GM19328 (cell line): Measurements from ENCODE around the gene IQCF6.
"Not testable (repeated sequence)": the region's sequence is repeated elsewhere in the genome, so short reads cannot be mapped to it uniquely, and the experiment has no call there.

Experiments used
- ATAC-seq: cut with Tn5 transposase; IDR thresholded peaks from one replicate; pipeline ENCODE4 v1.9.1; 2021; ENCODE audit warnings: mild to moderate bottlenecking, moderate library complexity; ENCODE audit not compliant: unreplicated experiment

IQCF6 gene

DNA sequence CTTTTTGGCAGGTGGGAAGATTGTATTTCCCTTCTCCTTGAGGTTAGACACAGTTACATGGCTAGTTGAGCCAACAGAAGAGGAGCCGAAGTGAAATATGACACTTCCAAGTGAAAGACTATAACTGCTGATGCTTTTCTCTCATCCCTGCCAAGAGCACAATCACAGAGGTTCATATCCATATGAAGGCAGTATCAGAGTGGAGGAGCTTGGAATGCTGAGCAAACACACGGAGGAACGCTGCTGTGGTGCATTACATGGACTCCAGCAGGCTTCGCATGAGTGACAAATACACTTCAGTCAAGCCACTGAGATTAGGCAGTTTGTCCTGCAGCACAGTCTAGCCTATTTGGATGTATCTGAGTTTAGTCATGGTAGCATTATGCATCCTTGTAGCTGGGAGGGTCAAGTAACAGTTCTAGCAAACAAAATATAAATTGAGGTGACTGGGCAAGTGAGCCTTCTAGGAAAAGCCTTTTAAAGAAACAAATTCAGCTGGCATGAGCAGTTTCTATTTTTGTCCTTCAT lies 5.4 kb downstream of the IQCF6 start:
- no peak for ATAC-seq

DNA sequence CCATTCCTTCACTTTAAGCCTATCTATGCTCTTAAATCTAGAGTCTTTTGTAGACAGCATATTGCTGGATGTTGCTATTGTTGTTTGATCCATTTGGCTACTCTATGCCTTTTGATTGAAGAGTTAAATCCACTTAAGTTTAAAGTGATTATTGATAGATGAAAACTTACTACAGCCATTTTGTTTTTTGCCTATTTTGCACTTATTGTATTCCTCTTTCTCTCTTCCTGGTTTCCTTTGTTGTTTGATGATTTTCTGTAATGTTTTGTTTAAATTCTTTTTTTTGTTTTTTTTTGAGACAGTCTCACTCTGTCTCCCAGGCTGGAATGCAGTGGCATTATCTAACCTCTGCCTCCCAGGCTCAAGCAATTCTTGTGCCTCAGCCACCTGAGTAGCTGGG lies 19.8 kb downstream of the IQCF6 start:
- ATAC-seq = no peak

DNA sequence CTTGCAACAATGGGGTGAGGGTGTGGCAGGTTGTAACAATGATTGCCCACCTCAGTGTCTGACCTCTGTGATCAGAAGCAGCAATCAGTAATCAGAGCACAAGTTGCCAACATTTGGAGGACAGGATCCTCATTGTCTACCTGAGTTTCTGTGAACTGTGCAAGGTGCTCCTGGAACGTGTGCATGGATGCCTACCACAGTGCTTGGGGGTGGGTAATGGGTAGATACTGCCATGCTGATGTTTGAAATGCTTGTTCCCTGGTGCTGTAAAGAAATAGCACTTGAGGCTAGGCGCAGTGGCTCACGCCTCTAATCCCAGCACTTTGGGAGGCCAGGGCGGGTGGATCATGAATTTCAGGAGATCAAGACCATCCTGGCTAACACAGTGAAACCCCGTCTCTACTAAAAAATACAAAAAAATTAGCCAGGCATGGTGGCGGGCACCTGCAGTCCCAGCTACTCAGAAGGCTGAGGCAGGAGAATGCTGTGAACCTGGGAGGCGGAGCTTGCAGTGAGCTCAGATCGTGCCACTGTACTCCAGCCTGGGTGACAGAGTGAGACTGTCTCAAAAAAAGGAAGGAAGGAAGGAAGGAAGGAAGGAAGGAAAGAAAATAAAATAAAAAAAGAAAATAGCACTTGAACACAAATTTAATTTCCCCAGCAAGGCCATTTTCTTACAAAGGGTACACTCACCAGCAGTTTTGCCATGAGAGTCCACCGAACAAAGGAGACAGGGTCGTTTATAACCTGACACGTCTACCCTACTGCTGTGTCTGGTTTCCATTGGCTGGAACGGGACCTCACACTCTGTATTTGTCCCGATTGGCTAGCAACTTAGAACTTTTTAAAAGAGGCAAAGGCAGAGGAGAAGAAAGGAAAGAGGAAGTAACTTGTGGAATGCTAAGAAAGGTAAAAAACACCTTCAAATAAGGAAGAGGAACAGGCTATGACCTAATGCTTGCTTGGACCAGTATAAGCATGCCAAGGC lies 25.0 kb downstream of the IQCF6 start:
- ATAC-seq = not testable (repeated sequence)

DNA sequence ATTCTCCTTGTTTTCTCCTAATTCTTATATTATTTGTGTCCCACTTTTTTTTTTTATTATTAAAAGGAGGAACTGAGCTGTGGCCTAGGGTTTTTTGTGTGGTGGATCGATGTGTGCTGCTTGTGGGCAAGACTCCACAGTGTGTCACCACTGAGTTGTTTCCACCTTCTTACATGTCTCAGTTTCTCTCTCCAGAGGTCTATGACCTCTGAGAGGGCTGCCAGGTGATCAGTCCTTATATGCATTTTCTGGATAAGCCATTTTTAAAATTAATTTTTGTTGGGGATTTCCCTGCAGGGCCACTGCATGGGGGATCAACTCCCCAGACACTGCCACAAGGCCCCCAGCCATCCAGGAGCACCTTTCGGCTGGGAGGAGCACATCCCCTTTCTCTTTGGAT lies 27.8 kb downstream of the IQCF6 start:
- ATAC-seq = no peak

DNA sequence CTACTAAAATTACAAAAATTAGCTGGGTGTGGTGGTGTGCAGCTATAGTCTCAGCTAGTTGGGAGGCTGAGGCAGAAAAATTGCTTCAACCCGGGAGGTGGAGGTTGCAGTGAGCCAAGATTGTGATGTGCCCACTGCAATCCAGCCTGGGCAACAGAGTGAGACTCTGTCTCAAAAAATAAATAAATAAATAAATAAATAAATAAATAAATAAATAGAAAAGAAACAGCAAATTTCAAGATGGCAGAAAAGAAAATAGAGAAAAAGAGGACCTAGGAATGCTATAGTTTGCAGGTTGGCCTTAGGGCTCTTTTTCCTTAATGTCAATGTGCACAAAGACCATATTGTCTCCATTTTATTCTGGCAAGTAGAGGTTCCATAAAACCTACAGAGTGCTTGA lies 28.2 kb downstream of the IQCF6 start:
- no peak for ATAC-seq

DNA sequence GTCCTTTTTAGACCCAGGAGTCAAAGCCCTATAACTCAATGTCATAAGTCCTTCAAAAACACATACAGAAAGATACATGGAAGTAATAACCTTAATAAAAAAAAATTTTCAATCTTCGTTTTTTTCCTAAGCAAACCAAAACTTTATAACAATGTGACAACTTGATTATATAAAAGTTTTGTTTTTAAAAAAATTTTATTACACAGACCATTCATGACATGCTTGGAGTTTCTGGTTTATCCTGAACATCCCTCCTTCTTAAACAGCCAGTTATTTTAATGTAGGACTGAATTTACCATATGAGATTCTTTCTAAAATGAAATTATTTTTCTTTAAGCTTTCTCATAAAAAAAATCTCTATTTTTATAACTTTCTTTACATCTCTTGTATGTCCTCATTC lies 30.7 kb downstream of the IQCF6 start:
- no peak for ATAC-seq

DNA sequence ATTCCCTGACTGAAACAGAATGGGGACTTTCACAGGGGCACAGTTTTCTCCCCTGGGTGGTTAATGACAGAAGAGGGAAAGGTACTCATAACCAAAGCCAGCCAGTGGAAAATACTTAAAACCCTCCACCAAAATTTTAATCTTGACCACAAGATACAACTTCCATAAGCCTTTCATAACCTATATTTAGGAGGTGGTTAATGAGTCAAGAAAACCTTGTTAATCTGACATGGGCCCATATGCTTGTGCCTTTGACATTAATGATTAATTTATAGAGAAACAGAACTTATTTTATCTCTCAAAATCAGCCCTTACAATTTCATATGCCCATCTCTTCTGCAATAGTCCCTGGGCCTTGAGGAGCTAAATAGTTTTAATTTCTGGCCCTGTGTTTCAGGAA lies 31.2 kb downstream of the IQCF6 start:
- ATAC-seq = no peak

DNA sequence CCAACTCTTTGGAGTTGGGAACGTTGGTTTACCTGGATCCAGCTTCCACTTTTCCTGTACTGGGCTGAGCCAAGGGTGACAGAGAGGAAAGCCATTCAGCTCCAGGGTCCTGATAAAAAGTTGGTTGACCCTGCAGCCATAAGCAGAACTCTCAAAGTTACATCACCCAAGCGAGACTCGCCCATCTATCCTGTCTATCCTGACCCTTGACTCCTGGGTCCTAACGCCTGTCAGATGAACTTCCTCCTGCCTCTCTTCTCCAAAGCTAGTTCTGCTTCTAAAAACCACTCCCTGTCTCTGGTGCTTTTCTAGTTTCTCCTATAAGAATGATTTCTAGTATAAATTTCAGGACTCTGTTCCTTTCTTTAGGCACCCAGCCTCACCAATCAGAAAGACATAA lies 36.1 kb downstream of the IQCF6 start:
- not testable (repeated sequence) for ATAC-seq

DNA sequence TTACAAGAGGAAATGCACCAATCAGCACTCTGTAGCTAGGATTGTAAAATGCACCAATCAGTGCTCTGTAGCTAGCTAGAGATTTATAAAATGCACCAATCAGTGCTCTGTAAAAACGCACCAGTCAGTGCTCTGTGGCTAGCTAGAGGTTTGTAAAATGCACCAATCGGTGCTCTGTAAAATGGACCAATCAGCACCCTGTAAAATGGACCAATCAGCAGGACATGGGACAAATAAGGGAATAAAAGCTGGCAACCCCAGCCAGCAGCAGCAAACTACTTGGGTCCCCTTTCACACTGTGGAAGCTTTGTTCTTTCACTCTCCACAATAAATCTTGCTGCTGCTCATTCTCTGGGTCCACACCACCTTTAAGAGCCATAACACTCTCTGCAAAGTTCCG lies 36.7 kb downstream of the IQCF6 start:
- ATAC-seq = not testable (repeated sequence)

DNA sequence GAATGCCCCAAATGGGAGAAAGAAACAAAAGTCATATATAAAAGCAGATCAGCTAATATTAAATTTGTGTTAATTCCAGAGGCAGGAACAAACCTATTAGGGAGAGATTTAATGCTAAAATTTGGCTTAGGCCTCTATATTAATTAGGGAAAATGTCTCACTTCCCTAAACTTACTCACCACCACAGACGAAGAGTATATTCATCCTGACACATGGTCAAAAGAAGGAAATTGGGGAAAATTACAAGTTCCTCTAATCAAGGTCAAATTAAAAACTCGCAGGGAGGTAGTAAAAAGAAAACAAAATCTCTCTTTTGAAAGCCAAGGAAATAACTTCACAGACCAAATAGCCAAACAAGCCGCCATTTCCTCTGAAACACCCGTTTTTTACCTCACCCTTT lies 39.9 kb downstream of the IQCF6 start:
- ATAC-seq = no peak

DNA sequence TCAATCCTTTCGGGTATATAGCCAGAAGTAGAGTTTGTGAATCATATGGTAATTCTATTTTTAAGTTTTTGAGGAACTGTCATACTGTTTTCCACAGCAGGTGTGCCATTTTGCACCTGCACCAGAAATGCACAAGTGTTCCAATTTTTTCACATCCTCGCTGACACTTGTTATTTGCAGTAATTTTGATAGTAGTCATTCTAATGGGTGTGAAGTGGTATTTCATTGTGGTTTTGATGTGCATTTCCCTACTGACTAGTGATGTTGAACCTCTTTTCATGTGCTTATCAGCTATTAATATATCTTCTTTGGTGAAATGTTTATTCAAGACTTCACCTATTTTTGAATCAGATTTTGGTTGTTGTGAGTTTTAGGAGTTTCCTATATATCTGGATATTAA lies 43.1 kb downstream of the IQCF6 start:
- ATAC-seq = no peak

DNA sequence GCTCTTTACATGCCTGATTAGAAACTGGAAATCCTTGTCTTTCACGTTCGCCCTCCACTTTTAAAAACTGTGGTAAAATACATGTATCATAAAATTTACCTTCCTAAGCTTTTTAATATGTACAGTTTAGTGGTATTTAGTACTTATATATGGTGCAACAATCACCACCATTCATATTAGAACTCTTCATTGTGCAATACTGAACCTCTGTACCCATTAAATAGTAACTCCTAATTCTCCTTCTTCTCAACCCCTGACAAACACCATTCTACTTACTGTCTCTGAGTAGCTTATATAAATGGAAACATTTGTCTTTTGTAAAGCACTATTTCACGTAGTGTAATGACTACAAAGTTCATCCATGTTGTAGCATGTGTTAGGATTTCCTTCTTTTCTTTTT lies 44.0 kb downstream of the IQCF6 start:
- ATAC-seq = no peak

DNA sequence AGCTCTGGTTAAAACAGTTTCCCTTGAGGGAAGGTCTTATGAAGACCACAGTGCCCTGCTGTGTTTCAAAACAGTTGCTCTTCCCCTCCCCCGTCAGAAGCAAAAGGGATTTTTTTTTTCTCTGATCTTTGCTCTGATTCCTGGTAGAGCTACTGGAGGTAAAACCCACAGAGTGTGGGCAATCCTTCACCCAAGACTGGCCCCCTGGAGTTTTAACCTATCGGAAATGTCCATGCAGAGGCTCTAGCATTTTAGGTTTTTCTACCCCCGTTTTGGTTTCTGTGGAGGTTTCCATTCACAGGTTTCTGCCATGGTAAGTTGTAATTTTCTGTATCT lies 44.5 kb downstream of the IQCF6 start:
- ATAC-seq = no peak

DNA sequence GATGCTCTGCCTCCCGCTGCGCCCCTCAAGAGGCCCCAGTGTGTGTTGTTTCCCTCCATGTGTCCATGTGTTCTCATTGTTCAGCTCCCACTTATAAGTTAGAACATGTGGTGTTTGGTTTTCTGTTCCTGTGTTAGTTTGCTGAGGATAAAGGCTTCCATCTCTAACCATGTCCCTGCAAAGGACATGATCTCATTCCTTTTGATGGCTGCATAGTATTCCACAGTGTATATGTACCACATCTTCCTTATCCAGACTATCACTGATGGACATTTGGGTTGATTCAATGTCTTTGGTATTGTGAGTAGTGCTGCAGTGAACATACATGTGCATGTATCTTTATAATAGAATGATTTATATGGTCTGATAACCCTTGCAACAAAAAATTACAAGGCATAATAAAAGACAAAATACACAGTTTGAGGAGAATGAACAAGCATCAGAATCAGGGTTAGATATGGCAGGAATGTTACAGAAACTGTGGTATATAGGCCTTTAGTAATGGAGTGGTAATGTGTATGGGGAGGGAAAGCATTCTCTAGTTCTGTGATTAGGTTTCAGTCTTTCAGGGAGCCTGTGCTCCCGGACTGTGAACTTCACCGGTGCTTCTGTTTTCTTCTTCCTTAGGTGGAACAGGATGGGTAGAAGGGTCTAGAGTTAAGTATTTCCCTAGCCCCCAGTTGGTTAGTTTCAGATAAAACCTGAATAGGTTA lies 45.0 kb downstream of the IQCF6 start:
- ATAC-seq = no peak

DNA sequence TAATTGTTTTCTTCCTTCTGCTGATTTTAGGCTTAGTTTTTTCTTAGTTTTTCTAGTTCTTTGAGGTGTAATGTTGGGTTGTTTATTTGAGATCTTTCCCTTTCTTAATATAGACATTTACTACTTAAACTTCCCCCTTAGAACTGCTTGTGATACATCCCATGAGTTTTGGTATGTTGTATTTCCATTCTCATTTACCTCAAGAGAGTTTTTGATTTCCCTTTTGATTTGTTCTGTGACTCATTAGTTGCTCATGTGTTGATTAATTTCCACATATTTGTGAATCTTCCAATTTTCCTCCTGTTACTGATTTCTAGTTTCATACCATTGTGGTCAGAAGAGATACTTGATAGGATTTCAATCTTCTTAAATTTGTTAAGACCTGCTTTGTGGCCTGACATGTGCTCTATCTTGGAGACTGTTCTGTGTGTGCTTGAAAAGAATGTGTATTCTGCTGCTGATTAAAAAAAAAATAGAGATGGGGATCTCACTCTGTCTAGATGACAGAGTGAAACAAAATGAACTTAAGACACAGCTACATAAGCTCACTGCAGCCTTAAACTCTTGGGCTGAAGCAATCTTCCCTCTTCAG lies 49.9 kb downstream of the IQCF6 start:
- ATAC-seq = no peak
